ENCODE measurements around the gene SLC2A10.

The SLC2A10 gene

DNA sequence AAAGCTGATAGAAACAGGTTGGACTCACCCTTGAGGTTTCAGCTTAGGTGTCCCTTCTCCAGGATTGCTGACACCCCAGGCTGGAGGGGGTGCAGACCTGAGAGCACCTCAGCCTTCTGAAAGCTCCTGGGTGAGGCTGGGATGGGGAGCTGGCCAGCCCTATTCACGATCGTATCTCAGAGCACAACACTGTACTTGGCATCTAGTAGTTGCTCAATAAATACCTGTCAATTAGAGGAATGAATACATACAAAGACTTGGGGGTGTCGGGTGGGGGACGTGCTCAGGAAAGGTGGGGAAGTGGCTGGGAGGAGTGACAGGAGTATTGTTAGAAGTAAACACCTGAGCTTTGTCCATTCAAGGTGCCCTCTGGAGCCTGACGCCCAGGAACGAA lies 61.7 kb downstream of the SLC2A10 start:
- DNase-seq = no peak

GRCh38 chr20:46772901-46773300 lies 63.5 kb downstream of the SLC2A10 start:
- no peak for DNase-seq

DNA sequence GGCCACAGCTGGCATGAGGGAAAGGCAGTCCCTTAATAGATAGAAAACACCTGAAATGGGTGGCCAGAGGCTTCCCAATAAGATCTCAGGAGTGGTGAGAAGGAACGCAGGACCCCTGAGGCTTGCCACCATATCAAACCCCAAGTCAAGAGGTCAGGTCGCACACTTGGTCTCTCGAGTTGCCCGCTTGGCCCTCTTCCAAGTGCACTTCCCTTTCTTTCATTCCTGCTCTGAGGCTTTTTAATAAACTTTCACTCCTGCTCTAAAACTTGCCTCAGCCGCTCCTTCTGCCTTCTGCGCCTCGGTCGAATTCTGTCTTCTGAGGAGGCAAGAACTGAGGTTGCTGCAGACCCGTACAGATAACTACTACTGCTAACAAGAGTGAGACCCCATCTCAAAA lies 64.2 kb downstream of the SLC2A10 start:
- no peak for DNase-seq

- DNase-seq = no peak
Measured at GRCh38 chr20:46774236-46774635, 64.8 kb downstream of the SLC2A10 start.

DNA sequence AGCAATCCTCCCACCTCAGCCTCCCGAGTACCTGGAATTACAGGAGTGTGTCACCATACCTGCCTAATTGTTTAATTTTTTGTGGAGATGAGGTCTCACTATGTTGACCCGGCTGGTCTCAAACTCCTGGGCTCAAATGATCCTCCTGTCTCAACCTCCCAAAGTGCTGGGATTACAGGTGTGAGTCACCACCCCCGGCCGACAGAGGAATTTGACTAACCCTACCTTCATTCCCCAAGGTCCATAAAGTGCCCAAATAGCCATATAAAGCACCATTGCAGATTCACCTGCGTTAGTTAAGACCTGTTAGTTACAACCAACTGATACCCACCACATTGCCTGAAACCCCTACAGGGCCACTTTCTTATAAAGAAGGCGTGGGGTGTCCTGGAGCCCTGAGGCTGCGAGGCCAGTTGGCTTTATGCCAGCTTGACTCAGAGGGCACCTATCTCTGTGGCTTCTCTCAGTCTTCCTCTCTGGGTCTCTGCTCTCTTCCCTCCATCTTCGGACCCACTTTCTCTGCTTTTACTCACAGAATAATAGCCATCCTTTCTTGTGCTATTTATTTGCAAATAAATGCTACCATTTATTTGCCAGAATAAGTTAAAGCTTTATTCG lies 65.6 kb downstream of the SLC2A10 start:
- DNase-seq = no peak

- DNase-seq = no peak
Measured at GRCh38 chr20:46775806-46776205, 66.4 kb downstream of the SLC2A10 start.

DNA sequence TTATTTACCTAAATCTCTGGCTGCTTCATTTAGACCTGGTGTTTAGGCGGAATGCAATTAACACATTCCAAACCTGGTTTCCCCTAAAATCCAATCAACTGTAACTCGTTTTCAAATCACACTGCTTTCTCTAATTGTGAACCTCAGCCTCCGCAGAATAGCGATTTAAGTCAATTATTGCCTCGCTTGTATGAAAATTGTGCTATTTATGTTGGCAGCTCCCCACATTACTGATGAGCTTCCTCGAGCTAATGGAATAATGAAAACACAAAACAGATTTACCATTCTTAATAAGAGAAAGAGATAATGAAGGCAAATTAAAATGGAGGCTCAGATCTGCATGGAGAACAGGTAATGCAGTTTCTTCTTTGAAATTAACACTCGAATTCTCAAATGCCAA lies 67.9 kb downstream of the SLC2A10 start:
- DNase-seq = no peak

DNA sequence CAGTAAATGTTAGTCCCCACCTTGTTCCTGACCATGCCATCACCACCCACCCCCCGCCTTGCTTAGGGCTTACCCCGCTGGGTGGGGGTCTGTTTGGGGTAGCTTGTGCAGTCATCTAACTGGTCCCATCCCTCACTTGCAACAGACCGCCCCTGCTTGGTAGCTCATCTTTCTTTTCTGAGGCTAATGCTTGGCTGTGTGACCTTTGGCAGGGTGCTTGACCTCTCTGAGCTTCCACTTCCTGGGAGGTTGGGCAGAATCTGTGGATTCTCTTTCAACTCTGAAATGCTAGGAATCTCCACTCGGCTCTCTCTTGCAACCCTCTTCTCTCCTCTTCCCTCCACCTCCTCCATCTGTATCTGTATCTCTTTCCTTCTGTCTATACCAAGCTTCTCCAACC lies 70.4 kb downstream of the SLC2A10 start:
- no peak for DNase-seq

DNA sequence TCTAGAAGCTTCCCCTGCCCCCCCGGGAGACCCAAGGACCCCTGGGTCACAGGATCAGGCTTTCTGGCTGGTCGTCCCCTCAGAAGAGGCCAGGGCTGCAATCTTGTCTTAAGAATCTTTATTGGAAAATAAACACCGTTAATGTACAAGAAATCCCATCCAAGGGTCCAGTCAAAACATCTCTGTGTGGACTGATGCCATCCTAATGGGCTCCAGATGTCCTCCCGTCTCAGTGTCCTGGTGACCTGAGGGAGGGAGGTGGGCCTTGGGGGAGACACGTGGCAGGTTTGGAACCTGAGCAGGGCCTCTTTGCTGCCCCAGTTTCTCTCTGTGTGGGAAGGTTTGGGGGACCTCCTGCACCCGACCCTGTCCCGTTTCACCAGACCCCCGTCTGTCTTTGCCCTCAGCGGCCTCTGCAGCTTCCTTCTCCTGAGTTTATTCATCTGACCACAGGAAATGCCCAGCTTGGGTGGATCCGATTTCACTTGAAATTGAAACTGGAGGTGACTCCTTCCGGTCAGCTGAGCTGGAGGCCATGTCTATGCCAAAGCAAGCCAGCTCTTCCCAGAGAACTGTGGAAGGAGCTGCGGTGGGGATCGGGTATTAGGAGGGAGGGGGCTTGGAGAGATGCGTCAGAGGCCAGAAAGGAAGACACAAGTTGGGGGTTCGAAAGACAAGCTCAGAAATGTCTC lies 75.1 kb downstream of the SLC2A10 start:
- no peak for DNase-seq

Measured in NCI-H1048 (cell line).